HepG2 (cell line): Measurements from ENCODE around the gene TCAP. TPM values are rescaled to one million over a fixed set of nuclear protein-coding genes. Genes with fewer than 3 reads are reported as not detected.

ENCODE experiments used
- ATAC-seq: fragments of 200-7000 bp; cut with Tn5 transposase; 3 replicates; pipeline ENCODE4 v1.9.1; 2020; ENCODE audit warnings: mild to moderate bottlenecking, moderate library complexity
- BruUV-seq: library from RNA; stranded (reverse); fragments of 400-500 nt; replicated peaks from 2 replicates; lab custom pipeline; 2021; lab: Mats Ljungman, UMichigan
- CTCF ChIA-PET: fragments of 300-600 bp; formaldehyde crosslinking; extraction: SDS; loops from one replicate; lab custom pipeline; 2021; ENCODE audit warnings: low total read pairs, inconsistent platforms, low intra/inter-chr PET ratio; lab: Yijun Ruan, JAX
- POLR2A ChIA-PET: fragments of 350-600 bp; sonication (Branson Sonifier 250); formaldehyde crosslinking; loops from one replicate; lab custom pipeline; 2020; ENCODE audit warnings: antibody characterized with exemption, inconsistent platforms; lab: Yijun Ruan, JAX
- DNase-seq: peaks from one replicate; pipeline ENCODE4 v3.0.0-alpha.2; 2015; ENCODE audit warnings: low spot score
- FAIRE-seq: peaks from 3 replicates; lab custom pipeline; 2011; peaks lifted over from hg19 to GRCh38; lab: Jason Lieb, UNC
- H2AFZ ChIP-seq: one replicate; pipeline ENCODE4 v1.6.1; 2011; ENCODE audit warnings: low read length, inconsistent platforms
- H3K27ac ChIP-seq: fragments of 300-600 bp; 3 replicates; pipeline ENCODE4 v1.8.0; 2011; ENCODE audit warnings: mixed run types, mild to moderate bottlenecking, mixed read lengths, low read length, inconsistent platforms; ENCODE audit not compliant: insufficient read depth; ENCODE audit errors: extremely low read length
- H3K27me3 ChIP-seq, 2 experiments: fragments of 200-600 bp in 1 of 2; 2 replicates in 1 of 2; 3 replicates in 1 of 2; pipeline versions ENCODE4 v1.6.0 to v1.8.0; 2011; ENCODE audit warnings: low read length in 2 of 2, mild to moderate bottlenecking in 2 of 2, moderate library complexity in 2 of 2, inconsistent platforms in 1 of 2; ENCODE audit not compliant: insufficient read depth in 2 of 2, control insufficient read depth in 1 of 2
- H3K36me3 ChIP-seq, 2 experiments: fragments of 200-600 bp in 1 of 2; replicated peaks in 1 of 2; 2 replicates in 1 of 2; 3 replicates in 1 of 2; pipeline versions ENCODE4 v1.5.1 to v1.8.0; 2011; ENCODE audit warnings: low read length in 2 of 2, inconsistent platforms in 1 of 2; ENCODE audit not compliant: insufficient read depth in 2 of 2, control insufficient read depth in 1 of 2
- H3K4me1 ChIP-seq: 2 replicates; pipeline ENCODE4 v1.5.1; 2012; ENCODE audit warnings: low read length, inconsistent platforms; ENCODE audit not compliant: insufficient read depth
- H3K4me2 ChIP-seq: 2 replicates; pipeline ENCODE4 v1.6.0; 2011; ENCODE audit warnings: low read depth, low read length, inconsistent platforms
- H3K4me3 ChIP-seq, 3 experiments: fragments of 200-600 bp in 1 of 3; sonication (generic), shearing (Covaris generic) in 1 of 3; replicated peaks in 1 of 3; 2 replicates each; pipeline ENCODE4 v1.5.1; 2011 to 2016; ENCODE audit warnings: low read length in 3 of 3, inconsistent platforms in 2 of 3, low read depth in 2 of 3, mild to moderate bottlenecking in 2 of 3, control low read depth in 1 of 3, mixed read lengths in 1 of 3; ENCODE audit not compliant: insufficient read depth in 1 of 3
- H3K79me2 ChIP-seq: one replicate; pipeline ENCODE4 v1.6.1; 2011; ENCODE audit warnings: low read length, inconsistent platforms; ENCODE audit not compliant: insufficient read depth
- H3K9ac ChIP-seq: 2 replicates; pipeline ENCODE4 v1.6.0; 2011; ENCODE audit warnings: mild to moderate bottlenecking, low read depth, low read length, inconsistent platforms; ENCODE audit not compliant: insufficient read depth
- H3K9me3 ChIP-seq: 2 replicates; pipeline ENCODE4 v1.5.1; 2012; ENCODE audit warnings: mild to moderate bottlenecking, low read length
- H4K20me1 ChIP-seq: 2 replicates; pipeline ENCODE4 v1.6.0; 2011; ENCODE audit warnings: inconsistent platforms, mild to moderate bottlenecking, low read length, moderate library complexity; ENCODE audit not compliant: insufficient read depth
- DNMT1 ChIP-seq: sonication (generic); formaldehyde crosslinking; IDR thresholded peaks from 2 replicates; pipeline ENCODE4 v1.5.1; 2020; ENCODE audit warnings: mild to moderate bottlenecking, missing genetic modification reagents
- EZH2 ChIP-seq: conservative IDR thresholded peaks from 2 replicates; pipeline ENCODE4 v1.6.1; 2012; ENCODE audit warnings: mild to moderate bottlenecking, low read depth, low read length, moderate library complexity
- ZFX ChIP-seq: sonication (generic); formaldehyde crosslinking; IDR thresholded peaks from 2 replicates; pipeline ENCODE4 v1.4.0; 2020; ENCODE audit warnings: mild to moderate bottlenecking, low read depth, missing genetic modification reagents, moderate library complexity
- ZNF629 ChIP-seq: sonication (generic); formaldehyde crosslinking; conservative IDR thresholded peaks from 2 replicates; pipeline ENCODE4 v1.5.0; 2020; ENCODE audit warnings: missing genetic modification reagents
- ZNF746 ChIP-seq: sonication (generic); formaldehyde crosslinking; IDR thresholded peaks from 2 replicates; pipeline ENCODE4 v1.8.0; 2022; ENCODE audit warnings: mild to moderate bottlenecking, missing genetic modification reagents
- ZNF768 ChIP-seq: sonication (generic); formaldehyde crosslinking; IDR thresholded peaks from 2 replicates; pipeline ENCODE4 v1.4.0; 2020; ENCODE audit warnings: missing genetic modification reagents
- ZNF776 ChIP-seq: sonication (generic); formaldehyde crosslinking; IDR thresholded peaks from 2 replicates; pipeline ENCODE4 v1.4.0; 2020; ENCODE audit warnings: mild to moderate bottlenecking, missing genetic modification reagents
- ZNF878 ChIP-seq: sonication (generic); formaldehyde crosslinking; IDR thresholded peaks from 2 replicates; pipeline ENCODE4 v1.8.1; 2023; ENCODE audit warnings: mild to moderate bottlenecking, missing genetic modification reagents, moderate library complexity
- WGBS: methylation state at CpG from one replicate; pipeline ENCODE4 v1.1.6; 2017; ENCODE audit warnings: low lambda C conversion rate; 5-methylcytosine and 5-hydroxymethylcytosine counted together
- in situ Hi-C: cut with HindIII; loops from 2 replicates; pipeline ENCODE4 v1.10.0; 2017; ENCODE audit warnings: low pct_unique_long_range_greater_than_20kb; ENCODE audit not compliant: extremely low pct_ligation_motif_present
- intact Hi-C: fragments of 100-400 bp; cut with micrococcal nuclease; formaldehyde crosslinking; loops from one replicate; pipeline ENCODE4 v1.10.0; 2022; ENCODE audit not compliant: unreplicated experiment
- polyA plus RNA-seq, 8 experiments: library from polyadenylated mRNA; depleted of rRNA in 3 of 8; stranded (reverse) in 7 of 8; unstranded in 1 of 8; fragments of >200 nt; fragmentation: Illumina TruSeq in 4 of 8; extraction: Trizol in 4 of 8; gene quantifications; 2 replicates each; pipeline versions ENCODE4 v1.2.1 to v1.2.3, GENCODE V29; 2011 to 2016; ENCODE audit warnings: low read depth in 4 of 8, missing spikeins in 1 of 8, mixed read lengths in 1 of 8; ENCODE audit not compliant: insufficient read depth in 1 of 8
- total RNA-seq, 5 experiments: library from RNA; depleted of rRNA; stranded (reverse); fragments of >200 nt; fragmentation: Illumina TruSeq; extraction: Trizol; gene quantifications; 2 replicates each; pipeline ENCODE4 v1.2.3, GENCODE V29; 2016; ENCODE audit warnings: low read depth in 1 of 5
- TF ChIP-seq, protein P1 (sequence below): sonication (generic); formaldehyde crosslinking; IDR thresholded peaks from 2 replicates; pipeline ENCODE4 v1.4.0; 2020; ENCODE audit warnings: missing genetic modification reagents
- TF ChIP-seq, protein P2 (sequence below): sonication (generic); formaldehyde crosslinking; IDR thresholded peaks from 2 replicates; pipeline ENCODE4 v1.8.0; 2023; ENCODE audit warnings: mild to moderate bottlenecking, missing genetic modification reagents
- TF ChIP-seq, protein P3 (sequence below): sonication (generic); formaldehyde crosslinking; IDR thresholded peaks from 2 replicates; pipeline ENCODE4 v1.4.0; 2020; ENCODE audit warnings: missing genetic modification reagents

TCAP gene
- total and polyA plus RNA-seq, 2 of the 13 experiments (the other 11 are each of a cell fraction or from before 2014, with no cell fraction given), result 0.24 to 0.65 TPM

DNA sequence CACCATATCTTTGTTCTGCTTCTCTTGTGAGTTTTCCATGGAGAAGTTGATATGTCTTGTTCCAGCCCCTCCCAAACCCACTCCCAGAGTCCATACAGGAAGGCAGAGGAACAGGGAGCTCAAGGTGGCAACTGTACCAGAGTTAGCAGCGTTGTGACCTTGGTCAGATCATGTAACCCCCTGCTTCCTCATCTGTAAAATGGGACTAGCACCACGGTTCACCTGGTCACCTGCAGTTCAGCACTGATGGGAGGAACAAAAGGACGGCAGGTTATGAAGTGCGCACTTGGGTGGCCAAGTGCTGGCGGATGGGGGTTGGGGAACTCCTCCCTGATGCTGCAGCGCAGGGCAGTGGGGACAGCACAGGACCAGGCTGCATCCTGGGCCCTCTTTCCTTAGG lies 49.7 kb upstream of the TCAP start:
- Histone ChIP-seq H3K4me1 (peaks cover 19% of the 10 kb centered on the region), H3K27ac (no peak overlapping the region), H3K9ac (no peak overlapping the region), H2AFZ (no peak overlapping the region), H3K27me3 (peaks cover 8 to 65% of the 10 kb centered on the region in 2 experiments), H3K36me3 (no peaks in the 10 kb centered on the region), H3K79me2 (no peaks in the 10 kb centered on the region), H4K20me1 (no peaks in the 10 kb centered on the region), H3K9me3 (no peaks in the 10 kb centered on the region), H3K4me3 (no peak overlapping the region), H3K4me2 (no peak overlapping the region)
- ATAC-seq (no peak), DNase-seq (no peak), FAIRE-seq (no peak)
- in situ Hi-C loops (no loop called here), intact Hi-C loops (no loop called here)
- TF ChIP-seq ZNF878, result no peak
- TF ChIP-seq ZNF746 (CRISPR knock-in tag), result no peak
- TF ChIP-seq ZNF768, result 0 out of 2 replicates have a peak, but pooled peaks have one; percentile 37
- TF ChIP-seq ZNF629 (CRISPR knock-in tag), result peak; percentile 69
- CTCF ChIA-PET, result no interaction called here
- POLR2A ChIA-PET, result no interaction called here
- BruUV-seq, result no TSS peak
- 34% methylated on average over 6 of the region's 6 CpGs for WGBS

DNA sequence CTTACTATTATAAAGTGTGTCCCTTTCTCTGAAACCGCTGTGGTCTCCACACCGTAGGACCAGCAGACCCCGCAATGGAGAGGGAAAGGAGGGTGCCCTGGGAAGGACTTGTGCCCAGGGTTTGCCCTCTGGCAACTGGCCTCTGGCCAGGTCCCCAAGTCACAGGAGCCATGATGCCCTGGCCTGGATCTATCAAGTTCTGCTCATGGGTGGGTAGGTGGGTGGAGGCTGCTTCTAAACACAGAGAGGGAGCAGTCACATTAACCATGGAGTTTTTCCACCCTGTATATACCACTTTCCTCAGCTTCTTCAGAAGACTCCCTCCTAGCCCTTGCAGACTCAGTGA lies 48.1 kb upstream of the TCAP start:
- Histone ChIP-seq H3K27ac (no peak overlapping the region), H3K79me2 (no peaks in the 10 kb centered on the region), H2AFZ (no peak overlapping the region), H3K27me3 (peaks cover 8 to 67% of the 10 kb centered on the region in 2 experiments), H3K36me3 (no peaks in the 10 kb centered on the region), H3K4me3 (peak overlapping the region in 1 of 3 experiments; percentile 65; a peak in 1 of 6 replicates), H3K9ac (no peak overlapping the region), H4K20me1 (no peaks in the 10 kb centered on the region), H3K4me2 (peak overlapping the region; percentile 92), H3K4me1 (peaks cover 21% of the 10 kb centered on the region), H3K9me3 (no peaks in the 10 kb centered on the region)
- TF ChIP-seq DNMT1 (CRISPR knock-in tag) (no peak), ZFX (CRISPR knock-in tag) (0 out of 2 replicates have a peak, but pooled peaks have one; percentile 13), ZNF776 (CRISPR knock-in tag) (peak; percentile 51; the same call in 1 of the 2 replicates), EZH2 (0 out of 2 replicates have a peak, but pooled peaks have one; percentile 28)
- TF ChIP-seq, protein P1, sequence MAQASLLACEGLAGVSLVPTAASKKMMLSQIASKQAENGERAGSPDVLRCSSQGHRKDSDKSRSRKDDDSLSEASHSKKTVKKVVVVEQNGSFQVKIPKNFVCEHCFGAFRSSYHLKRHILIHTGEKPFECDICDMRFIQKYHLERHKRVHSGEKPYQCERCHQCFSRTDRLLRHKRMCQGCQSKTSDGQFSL (CRISPR knock-in tag), result no peak
- TF ChIP-seq, protein P2, sequence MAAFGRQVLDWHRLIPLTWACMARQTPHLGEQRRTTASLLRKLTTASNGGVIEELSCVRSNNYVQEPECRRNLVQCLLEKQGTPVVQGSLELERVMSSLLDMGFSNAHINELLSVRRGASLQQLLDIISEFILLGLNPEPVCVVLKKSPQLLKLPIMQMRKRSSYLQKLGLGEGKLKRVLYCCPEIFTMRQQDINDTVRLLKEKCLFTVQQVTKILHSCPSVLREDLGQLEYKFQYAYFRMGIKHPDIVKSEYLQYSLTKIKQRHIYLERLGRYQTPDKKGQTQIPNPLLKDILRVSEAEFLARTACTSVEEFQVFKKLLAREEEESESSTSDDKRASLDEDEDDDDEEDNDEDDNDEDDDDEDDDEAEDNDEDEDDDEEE (CRISPR knock-in tag), result no peak
- TF ChIP-seq, protein P3, sequence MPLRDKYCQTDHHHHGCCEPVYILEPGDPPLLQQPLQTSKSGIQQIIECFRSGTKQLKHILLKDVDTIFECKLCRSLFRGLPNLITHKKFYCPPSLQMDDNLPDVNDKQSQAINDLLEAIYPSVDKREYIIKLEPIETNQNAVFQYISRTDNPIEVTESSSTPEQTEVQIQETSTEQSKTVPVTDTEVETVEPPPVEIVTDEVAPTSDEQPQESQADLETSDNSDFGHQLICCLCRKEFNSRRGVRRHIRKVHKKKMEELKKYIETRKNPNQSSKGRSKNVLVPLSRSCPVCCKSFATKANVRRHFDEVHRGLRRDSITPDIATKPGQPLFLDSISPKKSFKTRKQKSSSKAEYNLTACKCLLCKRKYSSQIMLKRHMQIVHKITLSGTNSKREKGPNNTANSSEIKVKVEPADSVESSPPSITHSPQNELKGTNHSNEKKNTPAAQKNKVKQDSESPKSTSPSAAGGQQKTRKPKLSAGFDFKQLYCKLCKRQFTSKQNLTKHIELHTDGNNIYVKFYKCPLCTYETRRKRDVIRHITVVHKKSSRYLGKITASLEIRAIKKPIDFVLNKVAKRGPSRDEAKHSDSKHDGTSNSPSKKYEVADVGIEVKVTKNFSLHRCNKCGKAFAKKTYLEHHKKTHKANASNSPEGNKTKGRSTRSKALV (CRISPR knock-in tag), result no peak
- FAIRE-seq (no peak), ATAC-seq (no peak), DNase-seq (no peak)
- no TSS peak for BruUV-seq
- ChIA-PET CTCF (no interaction called here), POLR2A (interaction anchor here (1.7 kb wide), 1 partner anchor 288 kb away, joined by 3 read pairs; no protein-coding TSS in a partner anchor)
- in situ Hi-C loops (no loop called here), intact Hi-C loops (no loop called here)
- 86% methylated on average over 3 of the region's 3 CpGs for WGBS
